Esophagus squamous epithelium (tissue), 4 donors: ENCODE results near the gene KCND1.

Source experiments
- CTCF ChIP-seq, 6 experiments: fragments of 450-650 bp in 4 of 6; fragments of 200-600 bp in 2 of 6; sonication (generic) in 2 of 6; IDR thresholded peaks; one replicate each; pipeline ENCODE4 v1.5.1; 2016 to 2019; ENCODE audit warnings: antibody characterized with exemption in 6 of 6, mild to moderate bottlenecking in 4 of 6, moderate library complexity in 4 of 6
- POLR2A ChIP-seq, 4 donors: fragments of 450-650 bp; IDR thresholded peaks; one replicate each; pipeline ENCODE4 v1.6.1; 2017; ENCODE audit warnings: antibody characterized with exemption in 4 of 4, mild to moderate bottlenecking in 4 of 4, moderate library complexity in 3 of 4

GRCh38 chrX:48923771-48924170 is 47.9 kb downstream of the KCND1 start:
- no peak for TF ChIP-seq CTCF (IDR thresholded peaks at IDR 0.05)
- TF ChIP-seq POLR2A (IDR thresholded peaks at IDR 0.05) = no peak
